Measurements from ENCODE around the gene KIAA1671. TPM values are rescaled to one million over a fixed set of nuclear protein-coding genes. Genes with fewer than 3 reads are reported as not detected.

KIAA1671 gene
- total RNA-seq, 1 donor from 2014 or later = 14.5 TPM

- Mint-ChIP-seq H3K27ac (ENCODE audit: unreplicated experiment) (no peak overlapping the region), H3K27me3 (ENCODE audit: low read depth) (no peaks in the 10 kb centered on the region), H3K4me1 (peaks cover 43% of the 10 kb centered on the region), H3K36me3 (ENCODE audit: low read depth) (no peaks in the 10 kb centered on the region), H3K9me3 (no peaks in the 10 kb centered on the region), H3K4me3 (no peak overlapping the region)
- DNase-seq (ENCODE audit: low read depth, low spot score) = no peak
- no peak for TF ChIP-seq CTCF (conservative IDR thresholded peaks at IDR 0.05)
Observed at GRCh38 chr22:25027043-25027906, 74.8 kb downstream of the KIAA1671 start.

- peak overlapping the region; percentile 87 for H3K27ac Mint-ChIP-seq (ENCODE audit: unreplicated experiment)
- H3K4me3 Mint-ChIP-seq = no peak overlapping the region
- H3K9me3 Mint-ChIP-seq = no peaks in the 10 kb centered on the region
- peak; percentile 41 for DNase-seq (ENCODE audit: low read depth, low spot score)
- peak; percentile 51 for TF ChIP-seq CTCF (conservative IDR thresholded peaks at IDR 0.05)
- peaks cover 37% of the 10 kb centered on the region for H3K4me1 Mint-ChIP-seq
- no peaks in the 10 kb centered on the region for H3K27me3 Mint-ChIP-seq (ENCODE audit: low read depth)
- no peaks in the 10 kb centered on the region for H3K36me3 Mint-ChIP-seq (ENCODE audit: low read depth)
Observed at GRCh38 chr22:25027959-25028840, 75.7 kb downstream of the KIAA1671 start.

- H3K9me3 Mint-ChIP-seq = no peaks in the 10 kb centered on the region
- peaks cover 37% of the 10 kb centered on the region for H3K4me1 Mint-ChIP-seq
- no peak for DNase-seq (ENCODE audit: low read depth, low spot score)
- no peak overlapping the region for H3K27ac Mint-ChIP-seq (ENCODE audit: unreplicated experiment)
- TF ChIP-seq CTCF (conservative IDR thresholded peaks at IDR 0.05) = no peak
- H3K36me3 Mint-ChIP-seq (ENCODE audit: low read depth) = no peaks in the 10 kb centered on the region
- H3K4me3 Mint-ChIP-seq = no peak overlapping the region
- no peaks in the 10 kb centered on the region for H3K27me3 Mint-ChIP-seq (ENCODE audit: low read depth)
Observed at GRCh38 chr22:25028841-25029141, 76.3 kb downstream of the KIAA1671 start.

- DNase-seq (ENCODE audit: low read depth, low spot score) = no peak
- Mint-ChIP-seq H3K27me3 (ENCODE audit: low read depth) (no peaks in the 10 kb centered on the region), H3K36me3 (ENCODE audit: low read depth) (no peaks in the 10 kb centered on the region)
Observed at GRCh38 chr22:25029181-25029580, 76.7 kb downstream of the KIAA1671 start.

GRCh38 chr22:25030636-25031035 lies 78.1 kb downstream of the KIAA1671 start:
- no peaks in the 10 kb centered on the region for H3K36me3 Mint-ChIP-seq (ENCODE audit: low read depth)
- DNase-seq (ENCODE audit: low read depth, low spot score) = no peak
- no peak for TF ChIP-seq CTCF (conservative IDR thresholded peaks at IDR 0.05)
- no peaks in the 10 kb centered on the region for H3K9me3 Mint-ChIP-seq
- H3K27ac Mint-ChIP-seq (ENCODE audit: unreplicated experiment) = no peak overlapping the region
- no peak overlapping the region for H3K4me3 Mint-ChIP-seq
- no peaks in the 10 kb centered on the region for H3K27me3 Mint-ChIP-seq (ENCODE audit: low read depth)
- peaks cover 19% of the 10 kb centered on the region for H3K4me1 Mint-ChIP-seq

More at GRCh38 chr22:25029181-25029580, 76.7 kb downstream of the KIAA1671 start:
- Mint-ChIP-seq H3K27ac (ENCODE audit: unreplicated experiment) (no peak overlapping the region), H3K4me1 (peaks cover 34% of the 10 kb centered on the region), H3K9me3 (no peaks in the 10 kb centered on the region), H3K4me3 (no peak overlapping the region)
- no peak for TF ChIP-seq CTCF (conservative IDR thresholded peaks at IDR 0.05)

Data from neural crest cell (in vitro differentiated cells).